Muscle of leg (tissue), 11 donors: ENCODE data around the gene C2CD2. TPM values are rescaled to one million over a fixed set of nuclear protein-coding genes. Genes with fewer than 3 reads are reported as not detected.

Experiments used
- DNase-seq: peaks from one replicate; pipeline ENCODE4 v3.0.0; 2013
- H3K27ac ChIP-seq: one replicate; pipeline ENCODE4 v1.5.1; 2013; ENCODE audit warnings: mild to moderate bottlenecking, low read length, control low read depth
- H3K27me3 ChIP-seq: one replicate; pipeline ENCODE4 v1.6.1; 2013; ENCODE audit warnings: low read length; ENCODE audit not compliant: control insufficient read depth, insufficient read depth
- H3K36me3 ChIP-seq: one replicate; pipeline ENCODE4 v1.6.1; 2013; ENCODE audit warnings: low read length; ENCODE audit not compliant: control insufficient read depth, insufficient read depth
- H3K4me1 ChIP-seq: one replicate; pipeline ENCODE4 v1.6.1; 2013; ENCODE audit warnings: low read length; ENCODE audit not compliant: control insufficient read depth, insufficient read depth
- H3K4me3 ChIP-seq: one replicate; pipeline ENCODE4 v1.5.1; 2013; ENCODE audit warnings: low read length, control low read depth
- H3K9me3 ChIP-seq: replicated peaks from 2 replicates; pipeline ENCODE4 v1.6.1; 2013; ENCODE audit warnings: low read depth, low read length; ENCODE audit not compliant: control insufficient read depth
- WGBS: methylation state at CpG from one replicate; pipeline ENCODE4 v1.1.5; 2013; ENCODE audit warnings: missing lambda C conversion rate; ENCODE audit not compliant: insufficient coverage; 5-methylcytosine and 5-hydroxymethylcytosine counted together
- polyA plus RNA-seq, 8 donors: library from polyadenylated mRNA; unstranded; fragments of 120-200 nt; gene quantifications; one replicate each; pipeline versions ENCODE4 v1.2.1 to v1.2.3, GENCODE V29; 2013; ENCODE audit warnings: inconsistent platforms in 1 of 8, low replicate concordance in 1 of 8; ENCODE audit not compliant: insufficient read length in 8 of 8, insufficient read depth in 1 of 8
- total RNA-seq: library from RNA; stranded (reverse); fragments of 120-200 nt; gene quantifications from one replicate; pipeline ENCODE4 v1.2.4, GENCODE V29; 2013

The C2CD2 gene
- total and polyA plus RNA-seq, 9 donors, result 7.2 to 11.2 (median 8.9) TPM

- Histone ChIP-seq H3K27ac (no peak overlapping the region), H3K27me3 (no peaks in the 10 kb centered on the region), H3K36me3 (peaks cover 9% of the 10 kb centered on the region), H3K9me3 (no peaks in the 10 kb centered on the region), H3K4me3 (no peak overlapping the region), H3K4me1 (no peaks in the 10 kb centered on the region)
- WGBS, result 91% methylated on average over 6 of the region's 8 CpGs
- no peak for DNase-seq
These were observed 14.4 kb downstream of the C2CD2 start for GRCh38 chr21:41939391-41939790.

DNA sequence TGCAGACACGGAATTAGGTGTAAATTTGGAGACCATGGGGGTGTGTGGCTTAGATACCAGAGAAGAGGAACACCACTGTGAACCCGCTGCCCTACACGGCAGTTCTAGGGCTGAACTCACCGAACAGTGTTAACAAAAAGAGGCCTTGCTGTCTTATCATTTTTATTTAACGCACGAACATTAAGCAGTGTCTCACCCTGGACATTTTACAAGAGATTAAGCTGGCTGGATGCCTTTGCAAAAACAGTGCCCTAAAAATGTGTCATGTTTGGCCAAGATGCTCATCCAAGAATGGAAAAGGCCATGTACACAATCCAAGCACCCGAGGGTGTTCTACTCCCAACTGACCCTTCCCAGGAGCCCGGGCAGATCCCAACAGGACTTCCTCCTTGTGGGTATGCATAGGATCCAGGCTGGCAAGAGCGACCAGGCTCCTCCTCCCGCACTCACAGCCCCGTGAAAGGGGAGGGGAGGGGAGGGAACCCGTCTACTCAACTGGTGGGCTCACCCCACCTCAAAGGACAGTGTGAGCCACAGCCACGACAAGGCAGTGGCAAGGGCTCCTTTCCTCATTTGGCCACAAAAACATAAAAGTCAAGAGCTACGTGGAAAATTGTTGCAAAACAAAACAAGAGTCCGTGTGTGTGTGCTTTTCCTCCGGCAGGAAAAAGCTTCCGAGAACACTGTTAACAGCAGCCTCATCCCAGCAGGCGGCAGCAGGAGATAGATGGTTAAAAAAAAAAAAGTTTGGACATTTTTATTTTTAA is 20.3 kb downstream of the C2CD2 start:
- 53% methylated on average over 10 of the region's 18 CpGs for WGBS
- Histone ChIP-seq H3K27ac (no peak overlapping the region), H3K9me3 (no peaks in the 10 kb centered on the region), H3K27me3 (no peaks in the 10 kb centered on the region), H3K4me1 (peaks cover 14% of the 10 kb centered on the region), H3K36me3 (no peaks in the 10 kb centered on the region), H3K4me3 (no peak overlapping the region)
- peak; percentile 42 for DNase-seq

- Histone ChIP-seq H3K4me1 (peaks cover 19% of the 10 kb centered on the region), H3K9me3 (no peaks in the 10 kb centered on the region), H3K36me3 (no peaks in the 10 kb centered on the region), H3K27ac (no peak overlapping the region), H3K4me3 (no peak overlapping the region), H3K27me3 (no peaks in the 10 kb centered on the region)
- WGBS, result 70% methylated on average over 11 of the region's 18 CpGs
- DNase-seq, result no peak
These were observed 21.1 kb downstream of the C2CD2 start for GRCh38 chr21:41932576-41933312.

- no peaks in the 10 kb centered on the region for H3K9me3 ChIP-seq
- H3K4me1 ChIP-seq, result peaks cover 19% of the 10 kb centered on the region
- no peaks in the 10 kb centered on the region for H3K36me3 ChIP-seq
- no peak for DNase-seq
- no peak overlapping the region for H3K27ac ChIP-seq
- 80% methylated on average over 3 of the region's 13 CpGs for WGBS
- H3K4me3 ChIP-seq, result no peak overlapping the region
- H3K27me3 ChIP-seq, result no peaks in the 10 kb centered on the region
These were observed 21.6 kb downstream of the C2CD2 start for GRCh38 chr21:41932191-41932575.

GRCh38 chr21:41931041-41931451 is 22.8 kb downstream of the C2CD2 start:
- H3K27ac ChIP-seq, result no peak overlapping the region
- H3K27me3 ChIP-seq, result no peaks in the 10 kb centered on the region
- H3K36me3 ChIP-seq, result no peaks in the 10 kb centered on the region
- WGBS, result 71% methylated on average over 2 of the region's 8 CpGs
- H3K9me3 ChIP-seq, result no peaks in the 10 kb centered on the region
- DNase-seq, result no peak
- no peak overlapping the region for H3K4me3 ChIP-seq
- peaks cover 25% of the 10 kb centered on the region for H3K4me1 ChIP-seq

DNA sequence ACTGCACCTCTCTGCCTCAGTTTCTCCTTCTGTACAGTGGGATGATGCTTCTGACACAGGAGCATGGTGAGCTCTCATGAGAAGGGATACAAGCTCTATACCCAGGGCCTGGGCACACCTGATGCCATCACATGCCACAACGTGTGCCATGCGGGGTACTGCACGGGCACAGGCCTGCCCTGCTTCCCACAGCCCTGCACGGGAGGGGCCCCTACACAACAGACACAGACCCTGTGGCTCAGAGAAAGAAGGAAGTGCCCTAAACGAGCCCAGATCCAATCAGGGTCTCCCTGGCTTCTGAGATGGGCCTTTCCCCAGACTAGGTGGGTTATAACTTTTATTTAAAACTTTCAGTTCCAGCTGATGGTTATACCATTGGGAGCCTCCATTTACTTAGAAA is 24.6 kb downstream of the C2CD2 start:
- no peak overlapping the region for H3K4me3 ChIP-seq
- H3K4me1 ChIP-seq, result peaks cover 35% of the 10 kb centered on the region
- H3K36me3 ChIP-seq, result no peaks in the 10 kb centered on the region
- no peak for DNase-seq
- H3K27ac ChIP-seq, result no peak overlapping the region
- WGBS, result 80% methylated on average over 3 of the region's 5 CpGs
- H3K27me3 ChIP-seq, result no peaks in the 10 kb centered on the region
- H3K9me3 ChIP-seq, result no peaks in the 10 kb centered on the region

DNA sequence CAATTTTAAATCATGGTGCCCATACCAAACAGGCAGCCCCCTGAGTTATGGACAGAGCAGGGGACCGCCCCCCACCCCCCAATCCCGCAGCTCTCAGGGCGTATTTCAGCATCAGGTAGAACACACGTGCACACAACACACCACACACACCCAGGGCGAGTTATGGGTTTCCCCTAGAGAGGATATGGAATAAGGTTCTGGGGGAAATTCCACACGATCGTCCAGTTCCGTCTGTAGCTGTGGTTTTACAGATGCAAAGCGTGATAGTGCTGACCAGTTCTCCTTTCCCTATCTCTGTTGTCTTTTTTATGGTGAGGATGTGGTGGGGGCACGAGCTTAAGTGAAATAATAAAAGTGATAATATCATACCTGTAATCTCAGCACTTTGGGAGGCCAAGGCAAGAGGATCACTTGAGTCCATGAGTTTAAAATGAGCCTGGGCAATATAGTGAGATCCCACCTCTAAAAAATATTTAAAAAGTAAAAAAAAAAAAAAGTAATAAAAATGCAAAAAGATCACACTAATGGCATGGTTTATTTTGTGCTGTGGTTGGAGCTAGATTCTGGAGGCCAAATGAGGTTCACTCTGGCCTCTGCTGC is 25.1 kb downstream of the C2CD2 start:
- WGBS, result no CpG with 5 or more reads among the region's 10 CpGs
- DNase-seq, result peak; percentile 48
- Histone ChIP-seq H3K36me3 (no peaks in the 10 kb centered on the region), H3K4me3 (no peak overlapping the region), H3K27ac (peak overlapping the region; percentile 55), H3K4me1 (peaks cover 36% of the 10 kb centered on the region), H3K27me3 (no peaks in the 10 kb centered on the region), H3K9me3 (no peaks in the 10 kb centered on the region)

DNA sequence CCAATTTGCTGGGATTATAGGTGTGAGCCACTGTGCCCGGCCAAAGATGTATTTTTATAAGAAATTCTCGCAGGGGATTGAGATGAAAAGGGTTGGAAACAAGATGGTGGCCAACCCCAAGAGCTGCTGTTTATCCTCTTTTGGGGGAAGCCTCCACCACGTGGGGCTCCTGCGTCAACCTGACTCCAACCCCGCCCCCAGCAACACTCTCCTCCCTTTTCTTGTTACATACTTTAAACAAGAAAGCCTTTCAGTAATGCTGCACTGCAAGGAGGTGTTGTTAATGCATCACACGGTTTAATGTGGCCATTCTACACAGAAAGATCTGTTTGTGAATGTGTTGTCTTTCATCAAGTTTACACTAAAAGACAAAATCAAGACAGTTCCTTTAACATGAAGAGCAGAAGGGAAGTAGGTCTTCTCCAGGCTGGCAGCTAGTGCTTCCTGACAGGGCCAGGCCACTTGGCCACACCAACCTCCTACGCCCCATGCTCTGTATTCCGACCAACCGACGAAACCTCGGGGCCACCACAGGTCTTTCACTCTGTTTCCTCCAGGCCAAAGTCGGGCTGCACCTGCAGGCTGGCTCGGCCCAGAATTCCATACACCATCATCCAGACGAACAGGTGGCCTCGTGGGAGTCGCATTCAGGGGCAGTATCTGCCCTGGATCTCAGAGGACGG is 25.9 kb downstream of the C2CD2 start:
- no peaks in the 10 kb centered on the region for H3K9me3 ChIP-seq
- H3K4me1 ChIP-seq, result peaks cover 29% of the 10 kb centered on the region
- WGBS, result 87% methylated on average over 10 of the region's 17 CpGs
- no peaks in the 10 kb centered on the region for H3K36me3 ChIP-seq
- H3K27me3 ChIP-seq, result no peaks in the 10 kb centered on the region
- DNase-seq, result no peak
- H3K27ac ChIP-seq, result no peak overlapping the region
- H3K4me3 ChIP-seq, result no peak overlapping the region

- WGBS, result no CpG with 5 or more reads among the region's 3 CpGs
- Histone ChIP-seq H3K27me3 (no peaks in the 10 kb centered on the region), H3K4me3 (no peak overlapping the region), H3K4me1 (peaks cover 27% of the 10 kb centered on the region), H3K9me3 (no peaks in the 10 kb centered on the region), H3K36me3 (no peaks in the 10 kb centered on the region), H3K27ac (peak overlapping the region; percentile 87)
- DNase-seq, result no peak
These were observed 27.0 kb downstream of the C2CD2 start for GRCh38 chr21:41926807-41927171.
